CD14-positive monocyte (primary cell): ENCODE measurements around the gene DPH1. TPM values are rescaled to one million over a fixed set of nuclear protein-coding genes. Genes with fewer than 3 reads are reported as not detected.

Experiments used
- DNase-seq, 3 donors: peaks; one replicate each; pipeline ENCODE4 v3.0.0-alpha.2; 2011 to 2022
- H2AFZ ChIP-seq: 2 replicates; pipeline ENCODE4 v1.6.0; 2012; ENCODE audit warnings: mild to moderate bottlenecking, low read depth, low read length, inconsistent platforms; ENCODE audit not compliant: insufficient read depth, poor library complexity, severe bottlenecking
- H3K27ac ChIP-seq, 2 donors: 1 replicate in 1 of 2; 2 replicates in 1 of 2; pipeline ENCODE4 v1.5.1; 2012 to 2013; ENCODE audit warnings: low read length in 2 of 2, control low read depth in 1 of 2, inconsistent platforms in 1 of 2, low read depth in 1 of 2, mild to moderate bottlenecking in 1 of 2
- H3K27me3 ChIP-seq, 2 donors: one replicate each; pipeline versions ENCODE4 v1.6.0 to v1.6.1; 2011 to 2013; ENCODE audit warnings: low read length in 2 of 2; ENCODE audit not compliant: control insufficient read depth in 2 of 2, insufficient read depth in 2 of 2
- H3K36me3 ChIP-seq, 2 donors: replicated peaks in 1 of 2; 1 replicate in 1 of 2; 2 replicates in 1 of 2; pipeline versions ENCODE4 v1.5.1 to v1.6.1; 2012 to 2013; ENCODE audit warnings: low read length in 2 of 2, control low read depth in 1 of 2, inconsistent platforms in 1 of 2, mild to moderate bottlenecking in 1 of 2; ENCODE audit not compliant: insufficient read depth in 2 of 2, control insufficient read depth in 1 of 2
- H3K4me1 ChIP-seq, 2 donors: 1 replicate in 1 of 2; 2 replicates in 1 of 2; pipeline versions ENCODE4 v1.5.1 to v1.6.1; 2012 to 2013; ENCODE audit warnings: low read length in 2 of 2, control low read depth in 1 of 2, inconsistent platforms in 1 of 2, mild to moderate bottlenecking in 1 of 2, moderate library complexity in 1 of 2; ENCODE audit not compliant: insufficient read depth in 2 of 2, control insufficient read depth in 1 of 2
- H3K4me2 ChIP-seq: replicated peaks from 2 replicates; pipeline ENCODE3; 2012; ENCODE audit warnings: low read length, moderate library complexity, mild to moderate bottlenecking; ENCODE audit not compliant: poor library complexity, severe bottlenecking; ENCODE audit errors: extremely low read depth
- H3K4me3 ChIP-seq, 3 experiments: fragments of 200-600 bp in 1 of 3; sonication (generic) in 1 of 3; replicated peaks in 1 of 3; 1 replicate in 2 of 3; 2 replicates in 1 of 3; pipeline ENCODE4 v1.5.1; 2011 to 2013; ENCODE audit warnings: low read length in 3 of 3, mild to moderate bottlenecking in 3 of 3, control low read depth in 2 of 3, low read depth in 2 of 3, inconsistent platforms in 1 of 3, moderate library complexity in 1 of 3
- H3K79me2 ChIP-seq: 2 replicates; pipeline ENCODE4 v1.6.0; 2012; ENCODE audit warnings: mild to moderate bottlenecking, control low read depth, inconsistent platforms, low read length, moderate library complexity; ENCODE audit not compliant: insufficient read depth
- H3K9ac ChIP-seq: 2 replicates; pipeline ENCODE4 v1.6.0; 2017; ENCODE audit warnings: low read length, mild to moderate bottlenecking; ENCODE audit not compliant: insufficient read depth, poor library complexity, severe bottlenecking
- H3K9me3 ChIP-seq, 2 donors: replicated peaks in 1 of 2; 1 replicate in 1 of 2; 2 replicates in 1 of 2; pipeline versions ENCODE4 v1.5.1 to v1.6.1; 2012 to 2013; ENCODE audit warnings: low read length in 2 of 2, control low read depth in 1 of 2; ENCODE audit not compliant: control insufficient read depth in 1 of 2, insufficient read depth in 1 of 2
- H4K20me1 ChIP-seq: 2 replicates; pipeline ENCODE4 v1.6.0; 2012; ENCODE audit warnings: mild to moderate bottlenecking, low read length, control low read depth, moderate library complexity; ENCODE audit not compliant: insufficient read depth
- H3K27ac Mint-ChIP-seq, 7 donors: one replicate each; pipeline ENCODE4 v1.8.0; 2020; ENCODE audit warnings: mild to moderate bottlenecking in 7 of 7, mixed read lengths in 7 of 7, moderate library complexity in 6 of 7, inconsistent platforms in 2 of 7
- H3K27me3 Mint-ChIP-seq, 3 donors: one replicate each; pipeline ENCODE4 v1.8.0; 2021 to 2022; ENCODE audit warnings: low read depth in 3 of 3, mild to moderate bottlenecking in 3 of 3, mixed read lengths in 3 of 3, moderate library complexity in 3 of 3, inconsistent platforms in 1 of 3
- H3K36me3 Mint-ChIP-seq, 2 donors: one replicate each; pipeline ENCODE4 v1.8.0; 2020; ENCODE audit warnings: mixed read lengths in 2 of 2, inconsistent platforms in 1 of 2, mild to moderate bottlenecking in 1 of 2
- H3K4me1 Mint-ChIP-seq: one replicate; pipeline ENCODE4 v1.8.0; 2020; ENCODE audit warnings: mild to moderate bottlenecking, mixed read lengths
- H3K4me3 Mint-ChIP-seq, 2 donors: one replicate each; pipeline ENCODE4 v1.8.0; 2020; ENCODE audit warnings: mild to moderate bottlenecking in 2 of 2, mixed read lengths in 2 of 2, moderate library complexity in 1 of 2
- H3K9me3 Mint-ChIP-seq, 7 donors: one replicate each; pipeline ENCODE4 v1.8.0; 2020 to 2022; ENCODE audit warnings: mixed read lengths in 7 of 7, mild to moderate bottlenecking in 6 of 7, moderate library complexity in 6 of 7, inconsistent platforms in 2 of 7
- WGBS: methylation state at CpG from one replicate; pipeline ENCODE4 v1.1.5; 2013; ENCODE audit warnings: missing lambda C conversion rate; ENCODE audit not compliant: insufficient coverage; 5-methylcytosine and 5-hydroxymethylcytosine counted together
- intact Hi-C, 2 donors: fragments of 100-400 bp; cut with micrococcal nuclease; formaldehyde crosslinking; loops; one replicate each; pipeline versions ENCODE4 v1.15.0 to v1.15.1; 2023
- polyA plus RNA-seq, 3 donors: library from polyadenylated mRNA; depleted of rRNA in 1 of 3; unstranded in 2 of 3; stranded (reverse) in 1 of 3; fragments of 300-500 nt in 2 of 3; fragments of >200 nt in 1 of 3; fragmentation: Illumina TruSeq in 2 of 3; gene quantifications; 1 replicate in 2 of 3; 2 replicates in 1 of 3; pipeline ENCODE4 v1.2.3, GENCODE V29; 2012 to 2021
- TF ChIP-seq, protein P1 (sequence below): fragments of 200-600 bp; IDR thresholded peaks from one replicate; pipeline ENCODE4 v1.8.0; 2022; ENCODE audit warnings: antibody characterized with exemption, mild to moderate bottlenecking

The DPH1 gene
- polyA plus RNA-seq, 3 donors: 7.5 to 29.4 (median 9.3) TPM

DNA sequence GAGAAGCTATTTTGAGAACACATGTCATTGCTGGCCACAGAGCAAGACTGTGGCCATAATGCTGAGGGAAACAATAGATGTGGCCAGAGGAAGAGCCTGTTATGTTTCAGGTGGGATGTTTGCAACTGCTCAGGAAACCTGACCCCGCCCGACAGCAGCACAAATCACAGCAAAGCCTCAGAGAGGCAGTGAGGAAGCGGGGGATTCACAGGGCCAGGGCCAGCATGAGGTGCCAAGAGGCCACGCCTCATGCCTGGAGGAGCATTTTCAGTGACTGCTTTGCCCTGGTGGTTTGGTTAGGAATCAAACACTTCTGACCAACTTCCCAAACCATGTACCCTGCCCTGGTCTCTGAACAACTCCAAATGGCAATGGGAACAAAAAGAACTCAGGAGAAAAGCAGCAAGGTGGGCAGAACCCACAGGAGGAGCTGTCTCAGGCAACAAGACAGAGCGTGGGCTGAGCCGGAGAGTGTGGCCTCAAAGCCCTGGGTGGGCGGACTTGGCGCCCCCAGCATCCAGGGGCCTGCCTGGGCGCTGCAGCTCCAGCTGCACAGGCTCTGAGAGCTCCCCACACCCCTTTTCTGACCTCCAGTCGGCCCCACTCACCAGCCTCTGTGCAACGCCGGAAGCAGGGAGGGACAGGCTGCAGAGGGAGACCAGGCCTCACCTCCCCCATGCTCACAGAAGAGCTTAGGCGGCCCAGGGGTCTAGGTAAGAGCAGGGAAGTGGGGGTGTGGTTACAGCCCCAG, 45.6 kb downstream of the DPH1 start:
- no peaks in the 10 kb centered on the region for H3K27me3 ChIP-seq
- H3K4me2 ChIP-seq: no peak overlapping the region
- Mint-ChIP-seq H3K36me3 (peaks cover 61 to 68% of the 10 kb centered on the region in 2 donors), H3K4me1 (peaks cover 38% of the 10 kb centered on the region), H3K27me3 (peaks cover 3 to 8% (median 4%) of the 10 kb centered on the region in 3 donors), H3K9me3 (peaks cover 0 to 4% (median 0%) of the 10 kb centered on the region in 7 donors), H3K4me3 (peak overlapping the region in 1 of 2 donors; percentile 26), H3K27ac (peak overlapping the region in 5 of 7 donors; percentile 19 to 85 (median 48))
- no peak overlapping the region for H3K9ac ChIP-seq
- H4K20me1 ChIP-seq: no peaks in the 10 kb centered on the region
- 68% methylated on average over 4 of the region's 13 CpGs for WGBS
- H3K4me1 ChIP-seq: peaks cover 32 to 40% of the 10 kb centered on the region in 2 donors
- no peaks in the 10 kb centered on the region for H3K79me2 ChIP-seq
- TF ChIP-seq, protein P1, sequence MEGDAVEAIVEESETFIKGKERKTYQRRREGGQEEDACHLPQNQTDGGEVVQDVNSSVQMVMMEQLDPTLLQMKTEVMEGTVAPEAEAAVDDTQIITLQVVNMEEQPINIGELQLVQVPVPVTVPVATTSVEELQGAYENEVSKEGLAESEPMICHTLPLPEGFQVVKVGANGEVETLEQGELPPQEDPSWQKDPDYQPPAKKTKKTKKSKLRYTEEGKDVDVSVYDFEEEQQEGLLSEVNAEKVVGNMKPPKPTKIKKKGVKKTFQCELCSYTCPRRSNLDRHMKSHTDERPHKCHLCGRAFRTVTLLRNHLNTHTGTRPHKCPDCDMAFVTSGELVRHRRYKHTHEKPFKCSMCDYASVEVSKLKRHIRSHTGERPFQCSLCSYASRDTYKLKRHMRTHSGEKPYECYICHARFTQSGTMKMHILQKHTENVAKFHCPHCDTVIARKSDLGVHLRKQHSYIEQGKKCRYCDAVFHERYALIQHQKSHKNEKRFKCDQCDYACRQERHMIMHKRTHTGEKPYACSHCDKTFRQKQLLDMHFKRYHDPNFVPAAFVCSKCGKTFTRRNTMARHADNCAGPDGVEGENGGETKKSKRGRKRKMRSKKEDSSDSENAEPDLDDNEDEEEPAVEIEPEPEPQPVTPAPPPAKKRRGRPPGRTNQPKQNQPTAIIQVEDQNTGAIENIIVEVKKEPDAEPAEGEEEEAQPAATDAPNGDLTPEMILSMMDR: no peak
- H3K9me3 ChIP-seq: no peaks in the 10 kb centered on the region
- intact Hi-C loops: no loop called here
- H3K27ac ChIP-seq: no peak overlapping the region
- H3K4me3 ChIP-seq: no peak overlapping the region
- H3K36me3 ChIP-seq: peaks cover 6 to 24% of the 10 kb centered on the region in 2 donors
- DNase-seq: no peak
- no peak overlapping the region for H2AFZ ChIP-seq

DNA sequence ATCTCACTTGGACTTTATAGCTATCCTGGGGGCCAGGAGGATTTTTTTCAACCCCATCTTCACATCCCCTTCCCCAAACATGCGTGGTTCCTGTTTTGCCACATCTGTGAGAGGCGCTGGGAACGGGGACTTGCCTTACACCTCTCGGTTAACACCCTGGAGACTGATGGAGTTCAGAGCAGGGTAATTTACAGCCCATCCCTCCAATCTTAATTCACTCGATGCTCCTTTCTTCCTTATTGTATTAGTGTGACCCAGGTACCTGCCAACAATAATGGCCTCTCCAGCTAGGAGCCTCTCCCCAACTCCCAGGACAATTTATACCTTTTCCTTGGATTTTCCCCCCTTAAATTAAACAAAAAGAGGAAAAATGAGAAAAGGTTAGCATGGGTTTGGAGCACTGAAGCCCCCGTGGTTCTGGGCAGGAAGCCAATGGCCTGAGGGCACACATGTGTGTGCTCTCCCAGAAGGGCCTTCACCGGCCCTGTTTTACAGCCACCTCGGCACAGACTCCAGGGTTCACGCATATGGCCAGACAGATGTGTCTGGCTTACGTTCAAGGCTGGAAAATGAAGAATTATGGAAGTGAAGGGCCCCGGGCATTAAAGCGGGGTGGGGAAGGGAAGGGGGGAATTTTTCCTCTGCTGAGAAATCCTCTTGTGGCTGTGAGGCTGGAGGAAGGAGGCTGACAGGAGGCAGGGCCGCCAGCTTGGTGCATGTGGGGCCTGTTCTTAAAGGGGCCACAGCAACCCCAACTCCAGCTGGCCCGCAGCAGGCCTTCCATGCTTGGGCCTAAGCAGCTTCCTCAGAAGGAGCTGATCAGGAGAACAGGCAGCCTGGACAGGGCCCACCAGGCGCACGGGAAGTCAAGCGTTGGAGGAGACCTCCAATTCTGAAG, 46.4 kb downstream of the DPH1 start:
- H3K27ac ChIP-seq: no peak overlapping the region
- no peaks in the 10 kb centered on the region for H3K9me3 ChIP-seq
- no peak overlapping the region for H2AFZ ChIP-seq
- intact Hi-C loops: no loop called here
- no peaks in the 10 kb centered on the region for H4K20me1 ChIP-seq
- peaks cover 24 to 32% of the 10 kb centered on the region in 2 donors for H3K4me1 ChIP-seq
- H3K79me2 ChIP-seq: no peaks in the 10 kb centered on the region
- Mint-ChIP-seq H3K4me1 (peaks cover 30% of the 10 kb centered on the region), H3K4me3 (no peak overlapping the region), H3K27me3 (peaks cover 3 to 5% (median 4%) of the 10 kb centered on the region in 3 donors), H3K36me3 (peaks cover 59 to 68% of the 10 kb centered on the region in 2 donors), H3K9me3 (peaks cover 0 to 3% (median 0%) of the 10 kb centered on the region in 7 donors), H3K27ac (peak overlapping the region in 1 of 7 donors; percentile 53)
- no peak overlapping the region for H3K4me3 ChIP-seq
- TF ChIP-seq, protein P1: no peak
- WGBS: 41% methylated on average over 17 of the region's 17 CpGs
- no peaks in the 10 kb centered on the region for H3K27me3 ChIP-seq
- peaks cover 12 to 31% of the 10 kb centered on the region in 2 donors for H3K36me3 ChIP-seq
- DNase-seq: no peak
- H3K9ac ChIP-seq: no peak overlapping the region
- H3K4me2 ChIP-seq: no peak overlapping the region
